GM12891 (cell line): ENCODE results near the gene ABHD17A.

Experiments
- POLR2A ChIP-seq: IDR thresholded peaks from 2 replicates; pipeline ENCODE4 v1.6.1; 2011; ENCODE audit warnings: low read depth, low read length, control low read depth
- POLR2AphosphoS5 ChIP-seq: IDR thresholded peaks from 2 replicates; pipeline ENCODE4 v1.6.1; 2011; ENCODE audit warnings: low read depth, low read length, control low read depth
- POU2F2 ChIP-seq: IDR thresholded peaks from 2 replicates; pipeline ENCODE4 v1.6.1; 2011; ENCODE audit warnings: low read depth, mild to moderate bottlenecking, control low read depth, low read length, moderate library complexity
- SPI1 ChIP-seq: IDR thresholded peaks from 2 replicates; pipeline ENCODE4 v1.6.1; 2011; ENCODE audit warnings: low read depth, low read length, control low read depth
- TAF1 ChIP-seq: IDR thresholded peaks from 2 replicates; pipeline ENCODE4 v1.6.1; 2011; ENCODE audit warnings: low read depth, low read length, control low read depth

GRCh38 chr19:1853295-1854038 lies 31.8 kb downstream of the ABHD17A start:
- TF ChIP-seq POLR2A (no peak), POLR2AphosphoS5 (no peak), TAF1 (no peak), SPI1 (no peak), POU2F2 (peak; percentile 11; the same call in 1 of the 2 replicates)
